Vagina (tissue), 2 donors: Measurements from ENCODE around the gene IRX4. TPM values are rescaled to one million over a fixed set of nuclear protein-coding genes. Genes with fewer than 3 reads are reported as not detected.
"Not testable (repeated sequence)": the region's sequence is repeated elsewhere in the genome, so short reads cannot be mapped to it uniquely, and the experiment has no call there.

Experiments
- DNase-seq, 2 donors: peaks; one replicate each; pipeline ENCODE4 v3.0.0-alpha.2; 2017; ENCODE audit errors: extremely low spot score in 2 of 2
- H3K27ac ChIP-seq: fragments of 200-600 bp; sonication (generic); one replicate; pipeline ENCODE4 v1.5.1; 2019
- H3K27me3 ChIP-seq: fragments of 200-600 bp; sonication (generic); one replicate; pipeline ENCODE4 v1.5.1; 2019
- H3K36me3 ChIP-seq, 2 donors: fragments of 200-600 bp; sonication (generic); one replicate each; pipeline ENCODE4 v1.5.1; 2017 to 2019
- H3K4me1 ChIP-seq: fragments of 200-600 bp; sonication (generic); one replicate; pipeline ENCODE4 v1.5.1; 2019
- H3K4me3 ChIP-seq, 2 donors: fragments of 200-600 bp; sonication (generic); 1 replicate in 1 of 2; 2 replicates in 1 of 2; pipeline ENCODE4 v1.5.1; 2016 to 2019
- H3K9me3 ChIP-seq: fragments of 200-600 bp; sonication (generic); one replicate; pipeline ENCODE4 v1.5.1; 2019
- CTCF ChIP-seq, 3 experiments: fragments of 450-650 bp in 2 of 3; fragments of 200-600 bp in 1 of 3; sonication (generic) in 1 of 3; IDR thresholded peaks; one replicate each; pipeline ENCODE4 v1.5.1; 2017 to 2019; ENCODE audit warnings: antibody characterized with exemption in 3 of 3, mild to moderate bottlenecking in 2 of 3, moderate library complexity in 2 of 3
- POLR2A ChIP-seq, 2 donors: fragments of 450-650 bp; IDR thresholded peaks; one replicate each; pipeline ENCODE4 v1.6.1; 2017; ENCODE audit warnings: antibody characterized with exemption in 2 of 2, mild to moderate bottlenecking in 2 of 2, moderate library complexity in 2 of 2
- POLR2AphosphoS5 ChIP-seq, 2 donors: sonication (generic); formaldehyde crosslinking; IDR thresholded peaks; one replicate each; pipeline ENCODE4 v1.9.0; 2017; ENCODE audit warnings: antibody characterized with exemption in 2 of 2, mild to moderate bottlenecking in 2 of 2, low read depth in 1 of 2; ENCODE audit not compliant: insufficient read depth in 1 of 2
- intact Hi-C: fragments of 100-400 bp; cut with DNase I; formaldehyde crosslinking; loops from one replicate; pipeline ENCODE4 v1.15.1; 2023
- total RNA-seq: library from RNA; depleted of rRNA; stranded (reverse); fragments of >200 nt; gene quantifications from one replicate; pipeline ENCODE4 v1.2.3, GENCODE V29; 2016

IRX4 gene
- total RNA-seq, 1 donor from 2014 or later = 26.8 TPM

- no peak overlapping the region for H3K27ac ChIP-seq
- no peak for TF ChIP-seq CTCF (IDR thresholded peaks at IDR 0.05)
- TF ChIP-seq POLR2AphosphoS5 (IDR thresholded peaks at IDR 0.05; ENCODE audit: insufficient read depth in 1 of 2, low read depth in 1 of 2) = no peak
- TF ChIP-seq POLR2A (IDR thresholded peaks at IDR 0.05) = no peak
- DNase-seq = no peak
- H3K9me3 ChIP-seq = no peaks in the 10 kb centered on the region
- H3K36me3 ChIP-seq = no peaks in the 10 kb centered on the region
- H3K27me3 ChIP-seq = no peaks in the 10 kb centered on the region
- intact Hi-C loops = no loop called here
- no peak overlapping the region for H3K4me3 ChIP-seq
- H3K4me1 ChIP-seq = no peaks in the 10 kb centered on the region
Observed at GRCh38 chr5:1844708-1845436, 37.9 kb downstream of the IRX4 start.

GRCh38 chr5:1843761-1844160 is 39.0 kb downstream of the IRX4 start:
- H3K27me3 ChIP-seq, H3K27ac ChIP-seq, intact Hi-C loops, DNase-seq, H3K36me3 ChIP-seq, H3K9me3 ChIP-seq, H3K4me1 ChIP-seq, H3K4me3 ChIP-seq: not testable (repeated sequence)

- H3K9me3 ChIP-seq = no peaks in the 10 kb centered on the region
- H3K36me3 ChIP-seq = no peaks in the 10 kb centered on the region
- TF ChIP-seq POLR2A (IDR thresholded peaks at IDR 0.05) (no peak), CTCF (IDR thresholded peaks at IDR 0.05) (no peak), POLR2AphosphoS5 (IDR thresholded peaks at IDR 0.05; ENCODE audit: insufficient read depth in 1 of 2, low read depth in 1 of 2) (no peak)
- intact Hi-C loops = no loop called here
- H3K4me1 ChIP-seq = no peaks in the 10 kb centered on the region
- no peak overlapping the region for H3K4me3 ChIP-seq
- H3K27ac ChIP-seq = no peak overlapping the region
- DNase-seq = no peak
- H3K27me3 ChIP-seq = no peaks in the 10 kb centered on the region
Observed at GRCh38 chr5:1842004-1842819, 40.5 kb downstream of the IRX4 start.

GRCh38 chr5:1840741-1841521 is 41.8 kb downstream of the IRX4 start:
- Histone ChIP-seq H3K36me3 (no peaks in the 10 kb centered on the region), H3K4me3 (no peak overlapping the region), H3K9me3 (no peaks in the 10 kb centered on the region), H3K27ac (no peak overlapping the region), H3K4me1 (no peaks in the 10 kb centered on the region), H3K27me3 (no peaks in the 10 kb centered on the region)
- intact Hi-C loops = no loop called here
- no peak for TF ChIP-seq POLR2A (IDR thresholded peaks at IDR 0.05)
- TF ChIP-seq CTCF (IDR thresholded peaks at IDR 0.05) = no peak
- TF ChIP-seq POLR2AphosphoS5 (IDR thresholded peaks at IDR 0.05; ENCODE audit: insufficient read depth in 1 of 2, low read depth in 1 of 2) = no peak
- no peak for DNase-seq

- intact Hi-C loops = no loop called here
Observed at GRCh38 chr5:1840071-1840547, 42.6 kb downstream of the IRX4 start.

More at GRCh38 chr5:1840071-1840547, 42.6 kb downstream of the IRX4 start:
- no peak for DNase-seq
- Histone ChIP-seq H3K9me3 (no peaks in the 10 kb centered on the region), H3K36me3 (no peaks in the 10 kb centered on the region), H3K4me3 (no peak overlapping the region), H3K4me1 (no peaks in the 10 kb centered on the region), H3K27me3 (no peaks in the 10 kb centered on the region), H3K27ac (no peak overlapping the region)
- TF ChIP-seq POLR2A (IDR thresholded peaks at IDR 0.05) = no peak
- no peak for TF ChIP-seq POLR2AphosphoS5 (IDR thresholded peaks at IDR 0.05; ENCODE audit: insufficient read depth in 1 of 2, low read depth in 1 of 2)
- no peak for TF ChIP-seq CTCF (IDR thresholded peaks at IDR 0.05)
